Neuronal stem cell (in vitro differentiated cells): ENCODE measurements around the gene C1QTNF6. TPM values are rescaled to one million over a fixed set of nuclear protein-coding genes. Genes with fewer than 3 reads are reported as not detected.

ENCODE experiments used
- small RNA-seq: library from polyadenylated mRNA; stranded (forward); fragments of <200 nt; extraction: miRNeasy Mini kit (QIAGEN cat#:217004); gene quantifications from one replicate; pipeline ENCODE3, GENCODE V24; 2013; ENCODE audit not compliant: insufficient read depth

C1QTNF6 gene

Small RNA genes lying within 50 kb of the gene (small RNA-seq; reads per million reads assigned to genes)
- gene Z82188.1: not detected
